GM18511 (cell line): ENCODE results near the gene ELANE.
"Not testable (repeated sequence)": the region's sequence is repeated elsewhere in the genome, so short reads cannot be mapped to it uniquely, and the experiment has no call there.

ENCODE experiments used
- ATAC-seq: cut with Tn5 transposase; IDR thresholded peaks from one replicate; pipeline ENCODE4 v1.9.1; 2021; ENCODE audit warnings: mild to moderate bottlenecking, moderate library complexity; ENCODE audit not compliant: unreplicated experiment

The ELANE gene

DNA sequence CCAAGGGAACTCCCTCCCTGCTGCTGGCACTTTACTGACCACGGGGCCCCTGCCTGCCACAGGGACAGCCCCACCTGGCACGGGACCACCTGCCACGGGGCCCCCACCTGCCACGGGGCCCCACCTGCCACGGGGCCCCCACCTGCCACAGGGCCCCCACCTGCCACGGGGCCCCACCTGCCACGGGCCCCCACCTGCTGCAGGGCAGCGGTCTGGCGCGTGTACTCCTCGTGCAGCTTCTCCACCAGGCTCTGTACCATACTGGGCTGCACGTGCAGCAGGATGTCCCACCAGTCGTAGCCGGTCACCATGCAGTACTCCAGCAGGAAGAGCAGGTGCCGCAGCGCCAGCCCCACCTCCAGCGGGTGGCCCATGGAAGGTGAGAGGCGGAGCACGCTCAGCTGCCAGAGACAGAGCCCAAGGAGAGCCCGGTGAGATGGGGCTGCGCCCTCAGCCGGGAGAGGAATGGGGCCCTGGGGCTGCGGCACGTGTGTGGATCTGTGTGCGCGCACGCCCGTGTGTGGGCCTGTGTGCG lies 24.7 kb downstream of the ELANE start:
- ATAC-seq, result no peak

DNA sequence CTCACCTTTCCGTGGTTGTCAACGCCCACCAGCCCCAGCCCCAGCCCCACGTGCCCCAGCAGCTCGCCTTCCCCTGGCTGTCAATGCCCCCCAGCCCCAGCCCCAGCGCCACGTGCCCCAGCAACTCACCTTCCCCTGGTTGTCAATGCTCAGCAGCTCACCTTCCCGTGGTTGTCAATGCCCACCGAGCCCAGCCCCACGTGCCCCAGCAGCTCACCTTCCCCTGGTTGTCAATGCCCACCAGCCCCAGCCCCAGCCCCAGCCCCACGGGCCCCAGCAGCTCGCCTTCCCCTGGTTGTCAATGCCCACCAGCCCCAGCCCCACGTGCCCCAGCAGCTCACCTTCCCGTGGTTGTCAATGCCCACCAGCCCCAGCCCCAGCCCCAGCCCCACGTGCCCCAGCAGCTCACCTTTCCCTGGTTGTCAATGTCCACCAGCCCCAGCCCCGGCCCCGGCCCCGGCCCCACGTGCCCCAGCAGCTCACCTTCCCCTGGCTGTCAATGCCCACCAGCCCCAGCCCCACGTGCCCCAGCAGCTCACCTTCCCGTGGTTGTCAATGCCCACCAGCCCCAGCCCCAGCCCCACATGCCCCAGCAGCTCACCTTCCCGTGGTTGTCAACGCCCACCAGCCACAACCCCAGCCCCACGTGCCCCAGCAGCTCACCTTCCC lies 26.0 kb downstream of the ELANE start:
- not testable (repeated sequence) for ATAC-seq

DNA sequence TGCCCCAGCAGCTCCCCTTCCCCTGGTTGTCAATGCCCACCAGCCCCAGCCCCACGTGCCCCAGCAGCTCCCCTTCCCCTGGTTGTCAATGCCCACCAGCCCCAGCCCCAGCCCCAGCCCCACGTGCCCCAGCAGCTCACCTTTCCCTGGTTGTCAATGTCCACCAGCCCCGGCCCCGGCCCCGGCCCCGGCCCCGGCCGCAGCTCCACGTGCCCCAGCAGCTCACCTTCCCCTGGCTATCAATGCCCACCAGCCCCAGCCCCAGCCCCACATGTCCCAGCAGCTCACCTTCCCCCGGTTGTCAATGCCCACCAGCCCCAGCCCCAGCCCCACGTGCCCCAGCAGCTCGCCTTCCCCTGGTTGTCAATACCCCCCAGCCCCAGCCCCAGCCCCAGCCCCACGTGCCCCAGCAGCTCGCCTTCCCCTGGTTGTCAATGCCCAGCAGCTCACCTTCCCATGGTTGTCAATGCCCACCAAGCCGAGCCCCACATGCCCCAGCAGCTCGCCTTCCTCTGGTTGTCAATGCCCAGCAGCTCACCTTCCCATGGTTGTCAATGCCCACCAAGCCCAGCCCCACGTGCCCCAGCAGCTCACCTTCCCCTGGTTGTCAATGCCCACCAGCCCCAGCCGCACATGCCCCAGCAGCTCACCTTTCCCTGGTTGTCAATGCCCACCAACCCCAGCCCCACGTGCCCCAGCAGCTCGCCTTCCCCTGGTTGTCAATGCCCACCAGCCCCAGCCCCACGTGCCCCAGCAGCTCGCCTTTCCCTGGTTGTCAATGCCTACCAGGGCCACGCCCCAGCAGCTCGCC lies 26.9 kb downstream of the ELANE start:
- ATAC-seq, result not testable (repeated sequence)

DNA sequence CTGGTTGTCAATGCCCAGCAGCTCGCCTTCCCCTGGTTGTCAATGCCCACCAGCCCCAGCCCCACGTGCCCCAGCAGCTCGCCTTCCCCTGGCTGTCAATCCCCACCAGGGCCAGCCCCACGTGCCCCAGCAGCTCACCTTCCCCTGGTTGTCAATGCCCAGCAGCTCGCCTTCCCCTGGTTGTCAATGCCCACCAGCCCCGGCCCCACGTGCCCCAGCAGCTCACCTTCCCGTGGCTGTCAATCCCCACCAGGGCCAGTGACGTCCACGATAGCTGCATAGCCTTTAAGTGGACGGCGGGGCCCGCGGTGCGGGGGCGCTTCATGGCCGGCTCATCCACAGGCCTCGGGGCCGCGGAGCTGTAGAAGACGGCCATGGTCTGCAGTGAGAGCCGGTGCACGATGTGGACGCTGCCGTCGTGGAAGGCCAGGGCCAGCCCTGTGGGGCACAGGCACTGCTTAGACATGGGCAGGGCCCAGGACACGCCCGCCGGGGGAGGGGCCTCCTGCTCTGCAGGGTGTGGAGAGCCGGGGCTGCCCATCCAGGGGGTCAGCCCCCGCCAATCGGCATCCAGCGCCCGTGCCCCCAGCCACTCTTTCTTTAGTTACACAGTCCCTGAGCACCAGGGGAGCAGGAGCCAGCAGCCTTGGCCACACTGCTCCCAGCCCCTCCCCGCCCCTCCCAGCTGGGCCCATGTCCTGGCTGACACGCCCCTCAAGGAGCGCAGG lies 27.8 kb downstream of the ELANE start:
- ATAC-seq, result no peak

DNA sequence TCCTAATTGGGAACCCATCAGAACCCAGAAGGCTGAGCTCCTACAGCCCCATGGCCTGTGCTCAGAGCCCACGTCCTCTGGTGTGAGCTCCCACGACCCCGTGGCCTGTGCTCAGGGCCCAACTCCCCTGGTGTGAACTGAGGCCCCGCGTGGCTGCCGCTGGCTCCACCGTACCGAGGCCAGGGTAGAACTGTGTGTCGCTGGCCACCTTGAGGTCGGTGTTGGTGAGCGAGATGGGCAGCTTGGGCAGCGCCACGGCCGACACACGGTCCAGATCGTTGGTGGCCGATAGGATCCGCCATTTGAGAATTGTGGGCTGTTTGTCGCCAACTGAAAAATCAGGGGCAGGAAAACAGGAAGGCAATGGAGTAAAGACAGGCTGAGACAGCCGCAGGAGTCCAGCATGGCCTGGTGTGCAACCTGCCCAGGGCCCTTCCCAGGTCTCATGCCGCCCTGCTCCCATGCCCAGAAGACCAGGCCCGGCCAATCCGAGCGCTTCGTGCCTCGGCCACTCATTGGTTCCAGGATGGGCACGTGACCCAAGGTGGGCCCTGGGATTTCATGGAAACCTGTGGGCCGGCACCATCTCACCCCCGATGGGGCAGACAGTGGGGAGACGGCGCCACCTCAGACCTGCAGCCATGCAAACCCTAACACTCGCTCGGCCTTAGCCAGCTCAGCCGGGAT lies 29.4 kb downstream of the ELANE start:
- ATAC-seq, result no peak

DNA sequence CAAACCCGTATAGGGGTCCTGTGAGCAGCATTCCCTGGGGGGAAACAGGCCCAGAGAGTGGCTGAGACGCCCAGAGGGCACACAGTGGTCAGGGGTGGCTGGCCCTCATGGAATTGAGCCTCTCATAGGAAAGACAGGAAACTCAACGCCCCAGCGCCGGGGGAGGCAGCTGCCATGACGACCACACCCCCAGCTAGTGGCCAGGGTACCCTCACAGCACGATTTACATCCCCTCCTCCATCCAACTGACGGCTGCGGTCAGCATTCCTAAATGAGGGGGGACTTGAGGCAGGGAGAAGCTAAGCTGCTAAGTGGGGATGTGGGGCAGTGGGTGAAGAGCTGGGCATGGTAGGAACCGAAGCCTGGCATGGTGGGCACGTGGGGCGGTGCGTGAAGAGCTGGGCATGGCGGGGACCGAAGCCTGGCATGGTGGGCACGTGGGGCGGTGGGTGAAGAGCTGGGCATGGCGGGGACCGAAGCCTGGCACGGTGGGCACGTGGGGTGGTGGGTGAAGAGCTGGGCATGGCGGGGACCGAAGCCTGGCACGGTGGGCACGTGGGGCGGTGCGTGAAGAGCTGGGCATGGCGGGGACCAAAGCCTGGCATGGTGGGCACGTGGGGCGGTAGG lies 30.9 kb downstream of the ELANE start:
- no peak for ATAC-seq

DNA sequence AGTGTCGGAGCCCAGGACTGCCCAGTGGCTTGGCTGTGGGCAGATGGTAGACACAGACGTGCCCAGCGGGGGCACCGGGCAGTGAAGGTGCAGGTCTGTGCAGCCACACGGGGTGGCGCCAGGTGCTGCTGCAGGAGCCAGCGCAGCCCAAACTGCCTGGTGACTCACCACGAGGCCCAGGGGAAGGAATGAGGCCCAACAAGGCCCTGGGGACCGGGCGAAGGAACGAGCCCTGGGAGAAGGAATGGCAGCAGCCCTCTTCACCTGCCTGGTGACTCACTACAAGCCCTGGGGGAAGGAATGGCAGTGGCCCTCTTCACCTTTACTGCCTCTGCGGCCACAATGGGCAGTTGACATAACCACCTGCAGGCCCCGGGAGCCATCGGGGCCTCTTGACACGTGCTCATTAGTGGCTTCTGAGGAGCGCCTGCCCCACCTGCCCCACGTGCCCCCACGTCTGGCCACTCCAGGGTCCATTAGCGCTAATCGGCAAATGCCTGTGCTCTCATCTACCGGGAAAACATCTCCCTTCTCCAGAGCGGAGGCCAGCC lies 31.6 kb downstream of the ELANE start:
- ATAC-seq, result no peak

DNA sequence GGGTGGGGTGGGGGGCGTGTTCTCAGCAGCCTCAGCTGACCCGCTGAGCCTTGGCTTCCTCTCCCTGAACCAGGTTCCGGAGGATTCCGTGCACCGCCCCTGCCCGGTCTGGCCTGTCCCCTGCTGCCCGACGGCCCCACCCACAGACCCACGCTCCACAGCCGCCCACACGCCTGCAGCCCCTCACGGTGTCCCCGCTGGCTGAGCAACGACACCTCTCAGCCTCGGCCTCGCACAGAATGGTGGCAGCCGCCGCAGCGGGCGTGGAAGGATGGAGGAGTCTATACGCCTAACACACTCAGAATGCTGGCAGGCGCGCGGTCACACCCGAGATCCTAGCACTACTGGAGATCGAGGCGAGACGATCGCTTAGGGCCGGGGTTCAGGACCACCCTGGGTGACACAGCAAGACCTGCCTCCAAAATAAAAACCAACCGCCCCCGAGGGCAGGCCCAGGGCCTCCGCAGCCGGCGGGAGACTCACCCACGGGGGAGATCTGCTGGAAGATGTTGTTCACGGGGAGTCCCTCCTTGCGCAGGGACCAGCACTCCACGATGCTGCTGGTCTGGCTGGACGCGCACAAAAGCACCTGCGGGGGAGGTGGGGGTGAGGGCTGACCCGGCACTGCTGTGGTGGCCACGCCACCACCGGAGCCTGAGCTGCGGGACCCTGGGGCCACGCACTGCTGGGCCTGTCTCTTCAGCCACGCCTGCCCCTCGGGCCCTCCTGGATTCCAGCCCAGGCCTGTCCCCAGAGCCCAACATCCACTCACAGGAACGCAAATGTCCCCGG lies 32.5 kb downstream of the ELANE start:
- ATAC-seq, result no peak

DNA sequence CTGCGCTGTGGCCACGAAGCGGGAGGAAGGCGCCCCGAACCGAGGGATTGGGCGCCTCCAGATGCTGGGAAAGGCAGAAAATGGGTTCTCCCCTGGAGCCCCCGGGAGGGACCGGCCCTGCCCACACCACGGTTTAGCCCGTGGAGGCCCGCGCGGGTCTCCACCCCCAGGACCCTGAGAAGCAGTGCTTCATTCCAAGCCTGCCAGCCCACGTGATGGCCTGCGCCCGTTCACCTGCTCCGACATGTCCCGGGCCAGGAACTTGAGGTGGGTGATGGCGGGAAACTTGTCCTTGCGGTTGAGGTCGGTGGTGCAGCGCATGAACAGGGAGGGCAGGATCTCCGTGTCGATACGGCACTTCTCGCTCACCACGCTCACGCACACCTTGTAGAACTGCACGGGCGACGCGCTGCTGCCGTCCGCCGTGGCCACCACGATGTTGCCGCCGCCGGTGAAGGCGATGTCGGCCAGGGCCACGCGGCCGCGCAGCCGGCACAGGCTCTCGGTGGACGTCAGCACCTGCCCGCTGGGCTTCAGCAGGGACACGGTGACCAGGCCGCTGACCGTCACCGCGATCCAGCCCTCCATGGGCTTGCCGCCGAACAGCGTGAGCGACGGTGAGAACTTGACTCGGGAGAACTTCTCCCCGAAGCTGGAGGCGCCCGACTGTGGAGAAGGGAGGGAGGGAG lies 33.6 kb downstream of the ELANE start:
- ATAC-seq, result no peak

DNA sequence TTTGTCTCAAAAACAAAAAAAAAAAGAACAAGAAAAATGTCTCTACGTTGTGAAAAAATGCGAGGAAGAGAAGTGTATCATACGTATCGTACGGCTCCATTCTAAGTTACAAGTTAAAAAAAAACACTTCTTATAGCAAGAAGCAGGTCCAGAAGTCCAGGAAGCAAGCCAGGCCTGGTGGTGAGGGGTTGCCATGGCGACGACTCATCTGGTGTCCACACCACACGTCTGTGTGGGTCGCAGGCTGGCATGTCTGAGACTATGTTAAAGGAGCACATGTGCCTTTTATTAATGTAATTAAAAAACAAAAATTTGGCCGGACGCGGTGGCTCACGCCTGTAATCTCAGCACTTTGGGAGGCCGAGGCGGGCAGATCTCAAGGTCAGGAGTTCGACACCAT lies 35.0 kb downstream of the ELANE start:
- ATAC-seq, result no peak

DNA sequence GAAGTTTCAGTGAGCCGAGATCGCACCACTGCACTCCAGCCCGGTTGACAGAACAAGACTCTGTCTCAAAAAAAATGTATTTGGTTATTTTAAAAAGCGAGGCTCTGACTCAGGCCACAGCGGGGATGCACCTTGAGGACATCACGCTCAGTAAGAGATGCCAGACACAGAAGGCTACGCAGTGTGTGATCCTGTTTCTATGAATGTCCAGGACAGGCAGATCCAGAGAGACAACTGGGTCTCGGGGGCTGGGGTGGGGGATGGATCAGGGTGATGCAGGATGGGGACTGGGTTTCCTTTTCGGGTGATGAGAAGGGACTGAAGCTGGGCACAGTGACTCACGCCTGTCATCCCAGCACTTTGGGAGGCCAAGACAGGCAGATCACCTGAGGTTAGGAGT lies 35.5 kb downstream of the ELANE start:
- no peak for ATAC-seq

DNA sequence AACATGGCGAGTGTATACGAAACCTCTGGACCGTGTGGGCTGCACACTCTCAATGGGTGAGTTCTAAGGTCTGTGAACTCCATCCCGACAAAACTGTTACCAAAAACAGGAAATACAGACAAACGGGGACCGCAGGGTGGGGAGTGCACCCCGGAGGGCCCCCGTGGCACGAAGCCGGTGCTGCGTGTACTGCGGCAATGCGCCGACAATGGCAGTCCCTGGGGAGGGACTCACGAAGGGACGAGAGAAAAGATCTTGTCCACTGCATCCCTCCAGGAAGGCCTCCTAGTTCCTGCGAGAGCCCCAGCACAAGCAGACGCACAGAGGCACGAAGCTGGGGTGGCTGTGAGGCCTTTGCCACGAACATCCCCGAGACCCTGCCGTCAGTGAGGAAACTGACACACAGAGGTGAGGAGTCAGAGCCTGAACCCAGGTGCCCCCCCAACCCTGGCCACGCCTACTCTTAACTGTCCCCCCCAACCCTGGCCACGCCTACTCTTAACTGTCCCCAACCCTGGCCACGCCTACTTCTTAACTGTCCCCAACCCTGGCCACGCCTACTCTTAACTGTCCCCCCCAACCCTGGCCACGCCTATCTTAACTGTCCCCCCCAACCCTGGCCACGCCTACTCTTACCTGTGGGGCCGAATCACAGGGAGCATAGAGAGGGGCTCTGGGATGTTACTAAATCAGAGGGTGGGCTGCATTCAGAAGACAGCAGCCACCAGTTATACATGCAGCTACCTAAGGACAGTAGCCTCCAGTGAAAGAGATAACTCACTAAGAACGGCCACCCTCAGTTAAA lies 36.7 kb downstream of the ELANE start:
- ATAC-seq, result no peak

DNA sequence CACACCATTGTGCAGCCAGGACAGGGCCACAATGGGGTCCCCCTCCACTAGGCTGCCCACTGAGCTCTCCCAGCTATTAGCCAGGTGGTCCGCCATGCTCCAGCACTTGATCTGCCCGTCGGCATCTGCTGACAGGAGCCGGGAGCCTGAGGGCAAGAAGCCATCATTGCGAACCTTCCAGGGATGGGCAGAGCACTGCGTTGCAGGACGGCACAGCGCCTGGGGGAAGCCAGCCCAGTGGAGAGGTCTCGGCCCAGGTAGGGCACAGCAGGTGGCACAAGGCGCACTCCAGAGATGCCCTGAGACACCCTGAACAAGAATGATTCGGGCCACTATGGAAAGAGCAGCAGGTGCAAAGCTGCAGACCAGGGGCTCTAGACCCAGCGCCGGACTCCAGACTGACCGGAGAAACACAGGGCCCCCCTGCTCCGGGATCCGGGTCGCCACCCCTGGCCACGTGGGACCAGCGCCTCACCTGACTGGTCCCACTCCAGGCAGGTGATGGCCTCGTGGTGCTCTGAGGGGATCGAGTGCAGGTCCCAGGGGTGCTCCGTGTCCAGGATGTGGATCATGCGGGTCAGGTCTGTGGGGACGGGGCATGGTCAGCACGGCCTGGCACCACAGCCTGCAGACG lies 37.7 kb downstream of the ELANE start:
- ATAC-seq, result no peak

DNA sequence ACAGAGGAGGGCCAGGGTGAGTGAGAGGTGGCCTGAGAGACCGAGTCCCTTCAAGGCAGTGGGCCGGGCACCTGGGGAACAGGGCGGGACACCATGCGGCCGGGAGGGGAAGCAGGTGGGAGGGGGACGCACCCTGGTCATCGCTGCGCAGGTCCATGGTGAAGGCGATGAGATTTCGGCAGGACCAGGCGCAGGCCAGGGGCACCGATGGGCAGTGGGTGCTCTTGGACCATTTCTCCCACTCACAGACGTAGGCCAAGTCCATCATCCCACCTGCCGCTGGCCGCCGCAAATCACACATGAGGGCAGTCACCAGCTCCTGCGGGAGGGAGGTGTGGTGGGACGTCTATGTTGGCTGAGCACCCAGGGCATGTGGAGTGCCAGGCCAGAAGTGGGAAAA lies 38.7 kb downstream of the ELANE start:
- ATAC-seq, result no peak

DNA sequence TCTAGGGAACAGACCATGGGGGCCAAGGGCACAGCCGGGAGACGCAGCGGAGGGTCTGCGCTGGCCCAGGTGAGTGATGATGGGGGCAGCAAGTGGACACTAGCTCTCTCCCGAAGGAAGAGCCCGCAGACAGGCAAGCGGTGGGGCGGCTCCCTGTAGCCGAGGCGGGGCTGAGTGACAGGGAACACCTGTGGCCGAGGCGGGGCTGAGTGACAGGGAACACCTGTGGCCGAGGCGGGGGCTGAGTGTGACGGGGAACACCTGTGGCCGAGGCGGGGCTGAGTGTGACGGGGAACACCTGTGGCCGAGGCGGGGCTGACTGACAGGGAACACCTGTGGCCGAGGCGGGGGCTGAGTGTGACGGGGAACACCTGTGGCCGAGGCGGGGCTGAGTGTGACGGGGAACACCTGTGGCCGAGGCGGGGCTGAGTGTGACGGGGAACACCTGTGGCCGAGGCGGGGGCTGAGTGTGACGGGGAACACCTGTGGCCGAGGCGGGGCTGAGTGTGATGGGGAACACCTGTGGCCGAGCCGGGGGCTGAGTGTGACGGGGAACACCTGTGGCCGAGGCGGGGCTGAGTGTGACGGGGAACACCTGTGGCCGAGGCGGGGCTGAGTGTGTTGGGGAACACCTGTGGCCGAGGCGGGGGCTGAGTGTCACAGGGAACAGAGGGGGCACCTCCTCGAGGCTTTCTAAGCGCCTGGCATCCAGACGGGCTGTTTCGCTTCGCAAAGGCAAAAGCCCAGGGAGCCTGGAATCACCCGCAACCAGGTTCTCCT lies 39.5 kb downstream of the ELANE start:
- ATAC-seq, result not testable (repeated sequence)

DNA sequence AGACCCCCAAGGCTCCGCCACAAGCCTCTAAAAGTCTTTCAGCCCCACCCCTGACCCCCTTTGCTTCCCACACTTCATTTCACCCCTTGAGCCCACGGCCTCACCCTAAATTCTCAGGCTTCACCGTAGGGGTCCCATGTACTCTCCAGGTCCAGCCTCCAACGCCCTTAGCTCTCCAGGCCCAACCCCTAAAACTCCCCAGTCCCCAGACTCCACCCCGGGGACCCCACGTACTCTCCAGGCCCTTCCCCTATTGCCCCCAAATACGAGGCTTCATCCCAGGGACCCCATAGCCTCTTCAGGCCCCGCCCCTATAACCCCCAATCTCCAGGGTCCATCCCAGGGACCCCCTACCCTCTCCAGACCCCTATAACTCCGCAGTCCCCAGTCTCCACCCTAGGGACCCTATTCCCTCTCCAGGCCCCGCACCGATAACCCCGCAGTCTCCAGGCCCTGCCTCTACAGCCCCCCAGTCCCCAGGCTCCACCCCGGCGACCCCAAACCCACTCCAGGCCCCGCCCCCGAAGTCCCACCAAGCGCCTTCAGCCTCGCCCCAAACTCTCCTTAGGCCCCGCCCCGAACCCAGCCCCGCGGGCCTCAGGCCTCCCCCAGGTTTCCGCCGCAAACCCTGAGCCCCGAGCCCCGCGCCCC lies 40.3 kb downstream of the ELANE start:
- ATAC-seq, result no peak
